ENCODE measurements around the gene CAMKK2.
"Not testable (repeated sequence)": the region's sequence is repeated elsewhere in the genome, so short reads cannot be mapped to it uniquely, and the experiment has no call there.

- TF ChIP-seq EP300, CTCF, POLR2A (IDR thresholded peaks at IDR 0.05): not testable (repeated sequence)
Observed at GRCh38 chr12:121281116-121281515, 15.4 kb downstream of the CAMKK2 start.
